ENCODE results near the gene TMEM151A.

TMEM151A gene

DNA sequence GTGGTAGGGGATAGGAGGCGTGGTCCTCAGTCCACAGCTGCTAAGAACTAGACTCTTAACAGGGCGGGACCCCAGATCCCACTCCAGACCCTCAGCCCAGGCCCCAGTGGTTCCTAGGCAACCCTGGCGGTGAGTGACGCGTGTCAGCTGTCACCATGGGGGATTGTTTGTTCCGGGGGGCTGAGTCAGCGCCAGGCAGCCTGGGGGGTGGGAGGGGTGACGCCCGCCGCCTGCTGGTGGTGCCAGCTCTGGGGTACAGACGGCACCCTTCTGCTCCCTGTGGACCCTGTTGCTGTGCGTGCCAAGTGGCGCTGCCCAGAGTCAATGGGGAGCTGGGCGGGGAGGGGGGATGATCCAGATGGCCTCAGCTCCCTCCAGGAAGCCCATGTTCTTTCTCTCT, 11.3 kb upstream of the TMEM151A start:
- H3K4me3 ChIP-seq (ENCODE audit: low read length), result no peak overlapping the region
- DNase-seq (ENCODE audit: low read depth), result no peak
- TF ChIP-seq, protein P1, sequence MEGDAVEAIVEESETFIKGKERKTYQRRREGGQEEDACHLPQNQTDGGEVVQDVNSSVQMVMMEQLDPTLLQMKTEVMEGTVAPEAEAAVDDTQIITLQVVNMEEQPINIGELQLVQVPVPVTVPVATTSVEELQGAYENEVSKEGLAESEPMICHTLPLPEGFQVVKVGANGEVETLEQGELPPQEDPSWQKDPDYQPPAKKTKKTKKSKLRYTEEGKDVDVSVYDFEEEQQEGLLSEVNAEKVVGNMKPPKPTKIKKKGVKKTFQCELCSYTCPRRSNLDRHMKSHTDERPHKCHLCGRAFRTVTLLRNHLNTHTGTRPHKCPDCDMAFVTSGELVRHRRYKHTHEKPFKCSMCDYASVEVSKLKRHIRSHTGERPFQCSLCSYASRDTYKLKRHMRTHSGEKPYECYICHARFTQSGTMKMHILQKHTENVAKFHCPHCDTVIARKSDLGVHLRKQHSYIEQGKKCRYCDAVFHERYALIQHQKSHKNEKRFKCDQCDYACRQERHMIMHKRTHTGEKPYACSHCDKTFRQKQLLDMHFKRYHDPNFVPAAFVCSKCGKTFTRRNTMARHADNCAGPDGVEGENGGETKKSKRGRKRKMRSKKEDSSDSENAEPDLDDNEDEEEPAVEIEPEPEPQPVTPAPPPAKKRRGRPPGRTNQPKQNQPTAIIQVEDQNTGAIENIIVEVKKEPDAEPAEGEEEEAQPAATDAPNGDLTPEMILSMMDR (conservative IDR thresholded peaks at IDR 0.05; ENCODE audit: low read length), result no peak

DNA sequence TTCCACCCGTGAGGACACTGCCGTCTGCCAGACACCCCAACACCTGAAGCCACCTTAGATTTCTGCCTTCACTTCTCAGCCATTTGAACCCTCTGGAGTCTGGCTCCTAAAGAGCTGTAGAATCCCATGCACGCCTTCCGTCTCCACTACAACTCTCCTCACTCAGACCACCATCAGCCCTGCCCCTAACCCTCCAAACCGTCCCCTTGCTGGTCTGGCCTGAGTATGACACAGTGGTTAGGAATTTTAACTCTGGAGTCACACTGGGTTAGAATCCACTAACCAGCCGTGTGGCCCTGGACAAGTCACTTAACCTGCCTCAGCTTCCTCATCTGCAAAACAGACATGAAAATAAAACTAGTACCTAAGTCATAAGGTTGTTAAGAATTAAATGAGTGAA, 10.7 kb upstream of the TMEM151A start:
- no peak overlapping the region for H3K4me3 ChIP-seq (ENCODE audit: low read length)
- TF ChIP-seq, protein P1 (conservative IDR thresholded peaks at IDR 0.05; ENCODE audit: low read length), result no peak
- DNase-seq (ENCODE audit: low read depth), result no peak

DNA sequence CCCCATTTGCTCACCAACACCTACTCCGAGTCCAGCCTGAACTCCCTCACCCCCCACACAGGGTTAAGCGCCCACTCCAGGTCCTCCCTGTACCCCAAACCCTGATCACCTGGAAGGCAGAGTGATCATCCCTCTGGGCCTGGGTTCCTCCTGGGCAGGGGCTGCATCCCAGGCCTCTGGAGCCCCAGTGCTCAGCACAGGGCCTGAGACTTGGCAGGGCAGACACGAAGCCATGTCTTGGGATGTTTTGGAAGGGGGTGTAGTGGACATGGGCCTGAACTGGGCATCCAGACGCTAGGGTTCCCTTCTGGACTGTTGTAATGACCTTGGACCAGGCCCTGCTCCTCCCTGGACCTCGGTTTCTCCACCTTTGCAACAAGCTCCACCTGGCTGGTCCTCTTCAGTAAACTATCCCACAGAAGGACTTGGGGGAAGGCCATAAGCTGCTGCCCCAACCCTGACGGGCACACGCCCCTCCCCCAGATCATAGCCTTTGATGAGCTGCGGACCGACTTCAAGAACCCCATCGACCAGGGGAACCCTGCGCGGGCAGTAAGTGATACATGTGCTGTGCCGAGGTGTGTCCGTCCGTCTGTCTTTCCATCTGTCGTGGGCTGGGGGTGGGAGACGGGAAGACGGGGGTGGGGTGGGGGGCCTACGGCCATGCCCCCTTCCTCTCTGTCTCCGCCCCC, 9.8 kb upstream of the TMEM151A start:
- no peak overlapping the region for H3K4me3 ChIP-seq (ENCODE audit: low read length)
- TF ChIP-seq, protein P1 (conservative IDR thresholded peaks at IDR 0.05; ENCODE audit: low read length), result no peak
- no peak for DNase-seq (ENCODE audit: low read depth)

DNA sequence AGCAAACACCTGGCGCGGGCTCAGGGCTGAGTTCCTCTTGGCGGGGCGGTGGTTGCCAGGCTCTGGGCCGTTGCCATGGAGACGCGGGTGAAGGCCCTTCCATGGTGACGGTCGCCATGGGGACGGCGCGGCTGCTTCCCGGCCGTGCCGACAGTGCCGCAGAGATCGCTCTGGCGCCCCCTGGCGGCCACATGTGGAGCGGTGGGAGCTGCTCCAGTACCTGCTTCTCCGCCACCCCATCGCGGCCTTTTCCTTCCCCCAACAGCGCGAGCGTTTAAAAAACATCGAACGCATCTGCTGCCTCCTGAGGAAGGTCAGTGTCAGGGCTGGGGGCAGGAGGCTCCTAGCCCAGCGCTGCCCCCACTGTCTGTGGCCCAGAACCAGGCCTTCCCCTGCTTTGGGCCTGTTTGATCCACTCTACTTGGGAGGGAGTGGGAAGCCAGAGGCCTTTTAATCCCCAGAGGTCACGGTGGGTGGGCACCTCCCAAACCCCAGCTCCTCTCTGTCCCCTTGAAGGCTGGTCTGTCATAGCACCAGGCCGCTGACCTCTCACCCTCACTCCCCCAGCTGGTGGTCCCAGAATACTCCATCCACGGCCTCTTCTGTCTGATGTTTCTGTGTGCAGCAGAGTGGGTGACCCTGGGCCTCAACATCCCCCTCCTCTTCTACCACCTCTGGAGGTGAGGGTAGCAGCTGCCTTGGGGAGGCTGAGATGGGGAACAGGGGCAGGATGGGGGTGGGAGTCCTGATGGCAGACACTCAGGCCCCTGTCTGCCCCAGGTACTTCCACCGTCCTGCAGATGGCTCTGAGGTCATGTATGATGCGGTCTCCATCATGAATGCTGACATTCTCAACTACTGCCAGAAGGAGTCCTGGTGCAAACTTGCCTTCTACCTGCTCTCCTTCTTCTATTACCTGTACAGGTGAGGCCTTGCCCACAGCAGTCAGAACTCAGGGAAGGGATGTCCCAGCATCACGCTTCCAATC, 8.9 kb upstream of the TMEM151A start:
- no peak overlapping the region for H3K4me3 ChIP-seq (ENCODE audit: low read length)
- DNase-seq (ENCODE audit: low read depth), result peak; percentile 92
- TF ChIP-seq, protein P1 (conservative IDR thresholded peaks at IDR 0.05; ENCODE audit: low read length), result peak; percentile 80

DNA sequence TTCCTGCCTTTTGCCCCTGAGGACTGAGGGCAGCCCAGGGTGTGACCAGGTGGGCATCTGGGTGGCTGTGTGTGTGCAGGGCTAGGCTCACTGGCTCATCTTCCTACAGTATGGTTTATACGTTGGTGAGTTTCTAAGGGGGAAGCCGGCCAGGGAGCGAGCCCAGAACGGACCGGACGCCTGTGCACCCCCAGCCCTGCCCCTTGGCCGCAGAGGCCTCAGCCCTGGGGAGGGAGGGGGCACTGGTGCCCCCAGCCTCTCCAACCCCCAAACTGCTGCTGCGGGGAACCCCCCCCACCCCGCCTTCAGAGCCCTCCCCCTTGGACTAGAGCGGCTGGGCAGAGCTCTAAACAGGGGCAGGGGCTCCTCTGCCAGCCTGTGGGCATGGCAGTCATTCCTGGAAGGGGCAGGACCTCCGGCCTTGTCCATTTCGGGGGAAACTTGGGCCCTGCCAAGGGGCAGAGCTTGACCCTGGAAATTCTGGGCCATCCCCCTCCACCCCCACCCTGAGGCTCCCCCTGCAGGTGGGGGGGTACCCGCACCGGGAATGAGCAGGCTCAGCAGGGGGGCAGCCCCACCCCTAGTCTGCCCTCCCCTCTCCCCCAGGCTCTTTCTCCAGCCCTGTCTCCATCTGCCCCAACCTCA, 8.1 kb upstream of the TMEM151A start:
- H3K4me3 ChIP-seq (ENCODE audit: low read length), result no peak overlapping the region
- TF ChIP-seq, protein P1 (conservative IDR thresholded peaks at IDR 0.05; ENCODE audit: low read length), result peak; percentile 9; the same call in 1 of the 2 replicates
- no peak for DNase-seq (ENCODE audit: low read depth)

DNA sequence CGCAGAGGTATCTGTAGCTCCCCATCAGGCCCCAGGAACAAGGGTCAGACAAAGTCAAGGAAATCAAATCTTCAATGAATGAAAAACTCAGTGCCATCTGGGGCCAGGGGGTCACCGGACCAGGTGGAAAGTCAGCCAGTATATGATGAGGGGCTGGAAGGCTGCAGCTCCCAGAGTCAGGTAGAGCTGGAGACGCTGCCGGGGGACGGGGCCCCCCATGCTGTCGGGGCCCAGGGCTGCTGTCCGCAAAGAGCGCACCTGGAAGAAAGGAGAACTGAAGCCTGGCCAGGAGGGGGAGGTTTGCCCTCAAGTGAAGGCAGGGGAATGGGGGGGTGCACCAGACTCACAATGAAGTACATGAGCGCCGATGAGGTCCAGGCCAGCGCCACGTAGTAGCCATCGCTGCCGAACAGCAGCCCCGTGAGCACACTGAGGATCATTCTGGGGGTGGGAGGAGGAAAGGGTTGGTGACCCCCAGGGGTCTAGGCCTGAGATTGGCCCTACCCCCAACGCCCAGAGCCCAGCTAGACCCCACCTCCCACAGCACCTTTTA, 7.1 kb upstream of the TMEM151A start:
- DNase-seq (ENCODE audit: low read depth), result no peak
- H3K4me3 ChIP-seq (ENCODE audit: low read length), result no peak overlapping the region

More for the DNA sequence above, 7.1 kb upstream of the TMEM151A start:
- TF ChIP-seq, protein P1 (conservative IDR thresholded peaks at IDR 0.05; ENCODE audit: low read length), result no peak

Data from AG10803 (cell line).